H1 (cell line): ENCODE results near the gene SND1. TPM values are rescaled to one million over a fixed set of nuclear protein-coding genes. Genes with fewer than 3 reads are reported as not detected.

Experiments used
- CTCF ChIA-PET: fragments of 300-600 bp; sonication (Branson Sonifier 250); formaldehyde crosslinking; loops from one replicate; lab custom pipeline; 2021; ENCODE audit not compliant: partially characterized antibody; lab: Charles Lee
- POLR2A ChIA-PET: fragments of 300-600 bp; sonication (Branson Sonifier 250); formaldehyde crosslinking; loops from one replicate; lab custom pipeline; 2021; ENCODE audit warnings: inconsistent platforms; ENCODE audit not compliant: partially characterized antibody; lab: Charles Lee
- DNase-seq, 2 experiments: peaks; one replicate each; pipeline versions ENCODE4 v3.0.0 to v3.0.0-alpha.2; 2010 to 2022; ENCODE audit warnings: low spot score in 2 of 2, low read depth in 1 of 2, mixed read lengths in 1 of 2
- FAIRE-seq: peaks from 2 replicates; lab custom pipeline; 2011; peaks lifted over from hg19 to GRCh38; lab: Jason Lieb, UNC
- H2AFZ ChIP-seq: 2 replicates; pipeline ENCODE4 v1.8.1; 2012; ENCODE audit warnings: low read length, inconsistent platforms
- H2AK5ac ChIP-seq: 2 replicates; pipeline ENCODE4 v1.6.1; 2013; ENCODE audit warnings: low read depth, low read length
- H2BK120ac ChIP-seq: replicated peaks from 2 replicates; pipeline ENCODE3; 2013; ENCODE audit warnings: low read depth, low read length, inconsistent platforms
- H2BK12ac ChIP-seq: 2 replicates; pipeline ENCODE4 v1.6.1; 2013; ENCODE audit warnings: low read depth, low read length
- H2BK15ac ChIP-seq: 2 replicates; pipeline ENCODE4 v1.6.1; 2013; ENCODE audit warnings: low read length
- H2BK20ac ChIP-seq: 2 replicates; pipeline ENCODE4 v1.6.1; 2013; ENCODE audit warnings: low read length
- H2BK5ac ChIP-seq: 2 replicates; pipeline ENCODE4 v1.6.1; 2013; ENCODE audit warnings: low read depth, low read length
- H3K14ac ChIP-seq: 2 replicates; pipeline ENCODE4 v1.6.1; 2013; ENCODE audit warnings: inconsistent platforms; ENCODE audit not compliant: insufficient read length
- H3K18ac ChIP-seq: 2 replicates; pipeline ENCODE4 v1.6.1; 2013; ENCODE audit warnings: low read length; ENCODE audit errors: extremely low read depth
- H3K23ac ChIP-seq: 2 replicates; pipeline ENCODE4 v1.6.1; 2013; ENCODE audit warnings: inconsistent platforms; ENCODE audit not compliant: insufficient read length
- H3K23me2 ChIP-seq: 2 replicates; pipeline ENCODE4 v1.6.1; 2013; ENCODE audit warnings: low read depth, low read length
- H3K27ac ChIP-seq: 2 replicates; pipeline ENCODE4 v1.6.1; 2011; ENCODE audit warnings: low read depth, low read length, inconsistent platforms
- H3K27me3 ChIP-seq, 4 experiments: replicated peaks in 1 of 4; 1 replicate in 1 of 4; 2 replicates in 3 of 4; pipeline versions ENCODE4 v1.6.1 to v1.8.1; 2011 to 2013; ENCODE audit warnings: low read length in 3 of 4, mild to moderate bottlenecking in 3 of 4, inconsistent platforms in 2 of 4, mixed read lengths in 2 of 4, moderate library complexity in 1 of 4; ENCODE audit not compliant: control insufficient read depth in 3 of 4, insufficient read depth in 3 of 4; ENCODE audit errors: extremely low read depth in 1 of 4
- H3K36me3 ChIP-seq, 4 experiments: 2 replicates each; pipeline versions ENCODE4 v1.6.1 to v1.8.1; 2011 to 2013; ENCODE audit warnings: mild to moderate bottlenecking in 4 of 4, low read length in 3 of 4, moderate library complexity in 2 of 4, control low read depth in 1 of 4, inconsistent platforms in 1 of 4; ENCODE audit not compliant: insufficient read depth in 4 of 4, control insufficient read depth in 2 of 4
- H3K4ac ChIP-seq: replicated peaks from 2 replicates; pipeline ENCODE3; 2013; ENCODE audit warnings: low read length, low read depth, mixed read lengths, inconsistent platforms; ENCODE audit not compliant: insufficient read length
- H3K4me1 ChIP-seq, 4 experiments: replicated peaks in 1 of 4; 1 replicate in 1 of 4; 2 replicates in 3 of 4; pipeline versions ENCODE4 v1.6.1 to v1.8.1; 2011 to 2013; ENCODE audit warnings: low read length in 3 of 4, inconsistent platforms in 2 of 4, mixed read lengths in 1 of 4; ENCODE audit not compliant: insufficient read depth in 4 of 4, control insufficient read depth in 3 of 4
- H3K4me2 ChIP-seq, 2 experiments: 2 replicates each; pipeline versions ENCODE4 v1.6.1 to v1.8.1; 2011 to 2013; ENCODE audit warnings: low read depth in 2 of 2, low read length in 2 of 2, control low read depth in 1 of 2, inconsistent platforms in 1 of 2, mild to moderate bottlenecking in 1 of 2; ENCODE audit not compliant: insufficient read depth in 1 of 2
- H3K4me3 ChIP-seq, 4 experiments: fragments of 200-600, 300-600 bp in 1 of 4; sonication (generic), shearing (Covaris generic), sonication (Bioruptor Twin) in 1 of 4; 2 replicates each; pipeline versions ENCODE4 v1.5.1 to v1.8.1; 2011 to 2016; ENCODE audit warnings: low read length in 4 of 4, low read depth in 3 of 4, control low read depth in 2 of 4, inconsistent platforms in 2 of 4, mild to moderate bottlenecking in 2 of 4, mixed read lengths in 1 of 4, moderate library complexity in 1 of 4; ENCODE audit not compliant: insufficient read depth in 2 of 4; ENCODE audit errors: extremely low read depth in 1 of 4
- H3K56ac ChIP-seq: replicated peaks from 2 replicates; pipeline ENCODE3; 2013; ENCODE audit warnings: low read depth, mild to moderate bottlenecking, mixed read lengths, low read length, inconsistent platforms; ENCODE audit not compliant: insufficient read length
- H3K79me1 ChIP-seq: 2 replicates; pipeline ENCODE4 v1.6.1; 2013; ENCODE audit warnings: low read depth, low read length, control low read depth
- H3K79me2 ChIP-seq, 2 experiments: 2 replicates each; pipeline versions ENCODE4 v1.6.1 to v1.8.1; 2012 to 2013; ENCODE audit warnings: low read length in 2 of 2, mild to moderate bottlenecking in 2 of 2, inconsistent platforms in 1 of 2; ENCODE audit not compliant: insufficient read depth in 2 of 2, control insufficient read depth in 1 of 2
- H3K9ac ChIP-seq, 4 experiments: replicated peaks in 1 of 4; 1 replicate in 1 of 4; 2 replicates in 3 of 4; pipeline versions ENCODE4 v1.6.1 to v1.8.1; 2011 to 2013; ENCODE audit warnings: low read depth in 3 of 4, low read length in 3 of 4, control low read depth in 2 of 4, mild to moderate bottlenecking in 2 of 4, moderate library complexity in 2 of 4, inconsistent platforms in 1 of 4; ENCODE audit errors: extremely low read depth in 1 of 4
- H3K9me3 ChIP-seq, 2 experiments: 2 replicates each; pipeline versions ENCODE4 v1.6.1 to v1.8.1; 2012 to 2013; ENCODE audit warnings: mild to moderate bottlenecking in 2 of 2, moderate library complexity in 2 of 2, control low read depth in 1 of 2, inconsistent platforms in 1 of 2, low read depth in 1 of 2, low read length in 1 of 2, mixed read lengths in 1 of 2; ENCODE audit not compliant: insufficient read depth in 2 of 2
- H4K20me1 ChIP-seq, 2 experiments: replicated peaks in 1 of 2; 2 replicates each; pipeline versions ENCODE3 to v1.8.1; 2011 to 2013; ENCODE audit warnings: inconsistent platforms in 2 of 2, low read length in 2 of 2, mild to moderate bottlenecking in 1 of 2; ENCODE audit not compliant: insufficient read depth in 2 of 2, control insufficient read depth in 1 of 2
- H4K5ac ChIP-seq: 2 replicates; pipeline ENCODE4 v1.6.1; 2013; ENCODE audit warnings: low read length, low read depth, mixed read lengths, inconsistent platforms; ENCODE audit not compliant: insufficient read length
- H4K8ac ChIP-seq: 2 replicates; pipeline ENCODE4 v1.8.0; 2013; ENCODE audit warnings: mild to moderate bottlenecking, moderate library complexity, low read length, inconsistent platforms; ENCODE audit not compliant: insufficient read depth; ENCODE audit errors: extremely low read depth
- H4K91ac ChIP-seq: replicated peaks from 2 replicates; pipeline ENCODE3; 2013; ENCODE audit warnings: low read length, mixed read lengths, inconsistent platforms; ENCODE audit not compliant: insufficient read length
- BCL11A ChIP-seq, 2 experiments: IDR thresholded peaks; one replicate each; pipeline ENCODE4 v1.6.1; 2011; ENCODE audit warnings: low read depth in 2 of 2, low read length in 2 of 2, mild to moderate bottlenecking in 2 of 2
- CEBPB ChIP-seq: IDR thresholded peaks from 2 replicates; pipeline ENCODE4 v1.6.1; 2012; ENCODE audit warnings: low read depth, low read length
- CHD1 ChIP-seq: IDR thresholded peaks from 2 replicates; pipeline ENCODE4 v1.6.1; 2012; ENCODE audit warnings: low read depth, low read length, improper control_type of control experiment
- CHD2 ChIP-seq: IDR thresholded peaks from 2 replicates; pipeline ENCODE4 v1.6.1; 2012; ENCODE audit warnings: low read length, improper control_type of control experiment
- GABPA ChIP-seq: IDR thresholded peaks from 2 replicates; pipeline ENCODE4 v1.6.1; 2011; ENCODE audit warnings: mild to moderate bottlenecking, low read length, moderate library complexity, borderline replicate concordance; ENCODE audit not compliant: insufficient read depth
- JUND ChIP-seq: IDR thresholded peaks from 2 replicates; pipeline ENCODE4 v1.6.1; 2011; ENCODE audit warnings: mild to moderate bottlenecking, improper control_type of control experiment, low read length
- KDM5A ChIP-seq: fragments of 200-600 bp; IDR thresholded peaks from 2 replicates; pipeline ENCODE4 v1.7.1; 2012; ENCODE audit warnings: mild to moderate bottlenecking, low read length, inconsistent platforms, mixed read lengths
- MAFK ChIP-seq: IDR thresholded peaks from 2 replicates; pipeline ENCODE4 v1.6.1; 2012; ENCODE audit warnings: low read depth, mild to moderate bottlenecking, improper control_type of control experiment, low read length
- NANOG ChIP-seq: IDR thresholded peaks from 2 replicates; pipeline ENCODE4 v1.6.1; 2011; ENCODE audit warnings: low read length, low read depth, mild to moderate bottlenecking, inconsistent platforms; ENCODE audit not compliant: insufficient read depth, poor library complexity, severe bottlenecking
- NRF1 ChIP-seq: IDR thresholded peaks from 2 replicates; pipeline ENCODE4 v1.6.1; 2011; ENCODE audit warnings: mild to moderate bottlenecking, low read depth, low read length, improper control_type of control experiment
- RAD21 ChIP-seq, 2 experiments: IDR thresholded peaks in 1 of 2; conservative IDR thresholded peaks in 1 of 2; 2 replicates each; pipeline ENCODE4 v1.6.1; 2011; ENCODE audit warnings: low read depth in 2 of 2, low read length in 2 of 2, improper control_type of control experiment in 1 of 2, inconsistent platforms in 1 of 2, mild to moderate bottlenecking in 1 of 2, moderate library complexity in 1 of 2
- SRF ChIP-seq: IDR thresholded peaks from 2 replicates; pipeline ENCODE4 v1.6.1; 2011; ENCODE audit warnings: mild to moderate bottlenecking, low read depth, low read length, moderate library complexity
- WGBS, 2 experiments: shearing (Covaris generic) in 1 of 2; methylation state at CpG; one replicate each; pipeline versions ENCODE4 v1.1.6 to v1.1.7; 2013 to 2015; ENCODE audit warnings: low lambda C conversion rate in 2 of 2, mixed read lengths in 2 of 2, inconsistent platforms in 1 of 2, low coverage in 1 of 2, missing lambda C conversion rate in 1 of 2; ENCODE audit not compliant: insufficient replicate concordance in 2 of 2, insufficient coverage in 1 of 2, insufficient read length in 1 of 2; ENCODE audit errors: extremely low coverage in 1 of 2, missing lambda C conversion rate in 1 of 2; 5-methylcytosine and 5-hydroxymethylcytosine counted together
- polyA plus RNA-seq, 7 experiments: library from polyadenylated mRNA; depleted of rRNA in 3 of 7; stranded (reverse) in 5 of 7; unstranded in 2 of 7; fragments of >200 nt in 5 of 7; fragments of 200-250 nt in 2 of 7; gene quantifications; 1 replicate in 5 of 7; 2 replicates in 1 of 7; 4 replicates in 1 of 7; pipeline versions ENCODE4 v1.2.1 to v1.2.3, GENCODE V29; 2011 to 2013; ENCODE audit warnings: missing spikeins in 2 of 7, mixed read lengths in 2 of 7
- total RNA-seq: library from RNA; stranded (reverse); fragmentation: NEBNext Ultra II Directional; extraction: Animal tissue kit (Norgen Biotek cat#: 25700); gene quantifications from 2 replicates; pipeline ENCODE4 v1.2.1, GENCODE V29; 2021
- TF ChIP-seq, protein P1 (sequence below): IDR thresholded peaks from 2 replicates; pipeline ENCODE4 v1.6.1; 2011; ENCODE audit warnings: low read length, improper control_type of control experiment

Gene SND1
- total and polyA plus RNA-seq, 2 of the 8 experiments (the other 6 are each of a cell fraction or from before 2014, with no cell fraction given), result 122 to 290 TPM

DNA sequence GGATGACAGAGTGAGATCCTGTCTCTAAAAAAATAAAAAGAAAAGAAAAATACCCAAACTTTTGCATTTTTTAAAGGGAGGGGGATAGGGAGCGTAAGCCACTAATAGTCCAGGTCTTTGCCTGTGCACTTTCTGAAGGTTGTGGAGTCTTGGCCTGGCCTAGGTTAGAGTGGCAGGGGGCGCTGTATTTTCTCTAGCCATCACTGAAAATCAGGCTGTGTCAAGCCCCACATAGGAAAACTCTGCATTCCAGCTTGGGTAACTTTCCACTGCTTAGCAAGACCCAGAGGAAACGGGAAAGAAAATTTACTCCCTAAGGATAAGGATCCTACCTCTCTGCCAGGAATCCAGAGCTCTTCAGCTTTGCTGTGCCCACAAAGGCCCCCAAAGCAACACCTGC lies 23.5 kb upstream of the SND1 start:
- peak overlapping the region; percentile 18; the same call in 1 of the 2 replicates for H2BK12ac ChIP-seq
- H3K18ac ChIP-seq, result no peak overlapping the region
- peaks cover 0 to 6% (median 2%) of the 10 kb centered on the region in 4 experiments; a peak in 4 of 7 replicates for H3K4me1 ChIP-seq
- no peaks in the 10 kb centered on the region for H3K79me2 ChIP-seq
- H3K23ac ChIP-seq, result no peak overlapping the region
- H2AK5ac ChIP-seq, result no peak overlapping the region
- no peak for FAIRE-seq
- H3K4me3 ChIP-seq, result no peak overlapping the region
- no peaks in the 10 kb centered on the region; the same call in 1 of the 2 replicates for H3K23me2 ChIP-seq
- H2AFZ ChIP-seq, result peak overlapping the region; percentile 59; the same call in 1 of the 2 replicates
- H2BK20ac ChIP-seq, result no peak overlapping the region
- no peak overlapping the region for H3K56ac ChIP-seq
- H3K9me3 ChIP-seq, result no peaks in the 10 kb centered on the region
- ChIA-PET CTCF (interaction anchor here (0.6 to 5.2 kb wide), 50 partner anchors 11 to 550 kb away, joined by 3 to 115 read pairs (median 5); partner anchors contain the start of genes ARF5, FSCN3, GCC1 and PAX4), POLR2A (interaction anchor here (1.5 to 3.2 kb wide), 4 partner anchors 8 to 23 kb away, joined by 3 to 14 read pairs (median 10); no protein-coding TSS in a partner anchor)
- H2BK120ac ChIP-seq, result no peak overlapping the region
- H3K14ac ChIP-seq, result no peak overlapping the region
- H4K5ac ChIP-seq, result no peak overlapping the region
- H4K8ac ChIP-seq, result no peak overlapping the region; the same call in 1 of the 2 replicates
- no peak overlapping the region for H3K9ac ChIP-seq
- no peak overlapping the region for H2BK15ac ChIP-seq
- no peak overlapping the region for H3K4ac ChIP-seq
- 30% methylated on average over 3 of the region's 3 CpGs; no CpG with 5 or more reads in 1 of the 2 experiments for WGBS, 2 experiments
- H3K27ac ChIP-seq, result no peak overlapping the region
- no peak overlapping the region for H2BK5ac ChIP-seq
- H3K27me3 ChIP-seq, result no peaks in the 10 kb centered on the region; a peak in 2 of 7 replicates
- no peaks in the 10 kb centered on the region for H3K36me3 ChIP-seq
- H4K91ac ChIP-seq, result no peak overlapping the region
- no peaks in the 10 kb centered on the region for H4K20me1 ChIP-seq
- peak in 1 of 2 experiments; percentile 65 for DNase-seq
- no peak overlapping the region for H3K4me2 ChIP-seq
- H3K79me1 ChIP-seq, result no peaks in the 10 kb centered on the region
- TF ChIP-seq KDM5A, result no peak
- TF ChIP-seq, protein P1, sequence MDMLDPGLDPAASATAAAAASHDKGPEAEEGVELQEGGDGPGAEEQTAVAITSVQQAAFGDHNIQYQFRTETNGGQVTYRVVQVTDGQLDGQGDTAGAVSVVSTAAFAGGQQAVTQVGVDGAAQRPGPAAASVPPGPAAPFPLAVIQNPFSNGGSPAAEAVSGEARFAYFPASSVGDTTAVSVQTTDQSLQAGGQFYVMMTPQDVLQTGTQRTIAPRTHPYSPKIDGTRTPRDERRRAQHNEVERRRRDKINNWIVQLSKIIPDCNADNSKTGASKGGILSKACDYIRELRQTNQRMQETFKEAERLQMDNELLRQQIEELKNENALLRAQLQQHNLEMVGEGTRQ, result no peak
- TF ChIP-seq JUND, result no peak
- no peak for TF ChIP-seq NRF1
- TF ChIP-seq MAFK, result no peak
- no peak for TF ChIP-seq CHD1
- TF ChIP-seq GABPA, result no peak
- no peak for TF ChIP-seq SRF
- peak; percentile 22 to 34; a peak in 3 of 4 replicates for TF ChIP-seq RAD21 (IDR thresholded peaks at IDR 0.05 in 1 of 2, conservative IDR thresholded peaks at IDR 0.05 in 1 of 2; ENCODE audit: low read depth in 2 of 2, low read length in 2 of 2)
- TF ChIP-seq CEBPB, result no peak
- TF ChIP-seq BCL11A (IDR thresholded peaks at IDR 0.05; ENCODE audit: low read depth in 2 of 2, low read length in 2 of 2), result no peak
- TF ChIP-seq CHD2, result no peak
- no peak for TF ChIP-seq NANOG
